Ectodermal cell (in vitro differentiated cells): Measurements from ENCODE around the gene ZSCAN10.
"Not testable (repeated sequence)": the region's sequence is repeated elsewhere in the genome, so short reads cannot be mapped to it uniquely, and the experiment has no call there.

ENCODE experiments used
- H3K27ac ChIP-seq: 2 replicates; pipeline ENCODE4 v1.7.0; 2013; ENCODE audit warnings: mild to moderate bottlenecking, low read depth, low read length; ENCODE audit not compliant: insufficient read depth, poor library complexity, severe bottlenecking
- H3K27me3 ChIP-seq: 2 replicates; pipeline ENCODE4 v1.7.0; 2013; ENCODE audit warnings: mild to moderate bottlenecking, low read length; ENCODE audit not compliant: insufficient read depth, control insufficient read depth, poor library complexity, severe bottlenecking
- H3K36me3 ChIP-seq: one replicate; pipeline ENCODE4 v1.7.0; 2013; ENCODE audit warnings: low read length; ENCODE audit not compliant: control insufficient read depth, insufficient read depth
- H3K4me1 ChIP-seq: one replicate; pipeline ENCODE4 v1.7.0; 2013; ENCODE audit warnings: low read length; ENCODE audit not compliant: control insufficient read depth, insufficient read depth
- H3K4me3 ChIP-seq: 2 replicates; pipeline ENCODE4 v1.7.0; 2013; ENCODE audit warnings: low read depth, low read length, control low read depth; ENCODE audit not compliant: insufficient read depth
- H3K9me3 ChIP-seq: 2 replicates; pipeline ENCODE4 v1.7.0; 2013; ENCODE audit warnings: mild to moderate bottlenecking, low read length, moderate library complexity; ENCODE audit not compliant: control insufficient read depth
- WGBS, 2 experiments: methylation state at CpG; one replicate each; pipeline ENCODE4 v1.1.7; 2013; ENCODE audit warnings: missing lambda C conversion rate in 2 of 2; 5-methylcytosine and 5-hydroxymethylcytosine counted together

Gene ZSCAN10

DNA sequence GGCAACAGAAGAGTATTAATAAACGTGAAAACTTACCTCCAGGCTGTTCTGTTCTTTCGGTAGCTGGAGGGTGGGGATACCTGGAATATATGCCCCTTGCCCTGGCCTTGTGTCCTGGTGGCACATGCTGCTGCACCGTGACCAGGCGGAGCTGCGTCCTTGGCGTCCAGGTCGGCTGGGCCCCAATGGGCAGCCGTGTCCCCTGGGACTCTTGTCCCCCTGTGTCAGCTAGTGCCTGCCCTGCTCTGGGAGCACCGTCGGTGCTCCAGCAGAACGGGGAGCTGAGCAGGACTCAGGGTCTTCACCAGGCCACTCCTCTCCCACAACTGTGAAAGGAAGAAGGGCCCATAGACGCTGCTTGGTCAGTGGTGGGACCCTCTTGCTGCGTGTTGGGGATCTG, 43.7 kb upstream of the ZSCAN10 start:
- Histone ChIP-seq H3K27me3 (peaks cover 7% of the 10 kb centered on the region), H3K27ac (no peak overlapping the region), H3K36me3 (peaks cover 4% of the 10 kb centered on the region), H3K9me3 (no peaks in the 10 kb centered on the region), H3K4me3 (no peak overlapping the region), H3K4me1 (no peaks in the 10 kb centered on the region)
- whole genome bisulfite sequencing, 2 experiments: 95 to 96% methylated on average over 13 of the region's 13 CpGs

DNA sequence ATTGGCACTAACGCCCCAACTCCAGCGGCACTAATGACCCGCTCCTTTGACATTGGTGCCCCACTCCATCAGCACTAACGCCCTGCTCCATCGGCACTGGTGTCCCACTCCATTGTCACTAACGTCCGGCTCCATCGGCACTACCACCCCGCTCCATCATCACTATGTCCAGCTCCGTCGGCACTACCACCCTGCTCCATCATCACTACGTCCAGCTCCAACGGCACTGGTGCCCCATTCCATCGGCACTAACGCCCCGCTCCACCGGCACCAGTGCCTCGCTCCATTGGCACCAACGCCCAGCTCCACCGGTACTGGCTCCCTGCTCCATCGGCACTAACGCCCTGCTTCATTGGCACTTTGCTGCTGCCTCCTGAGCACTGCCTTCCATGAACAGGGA, 43.2 kb upstream of the ZSCAN10 start:
- H3K4me3 ChIP-seq: no peak overlapping the region
- no peaks in the 10 kb centered on the region for H3K4me1 ChIP-seq
- H3K9me3 ChIP-seq: no peaks in the 10 kb centered on the region
- WGBS, 2 experiments: 96% methylated on average over 22 of the region's 22 CpGs
- peaks cover 2% of the 10 kb centered on the region for H3K27me3 ChIP-seq
- H3K27ac ChIP-seq: no peak overlapping the region
- H3K36me3 ChIP-seq: peaks cover 4% of the 10 kb centered on the region

DNA sequence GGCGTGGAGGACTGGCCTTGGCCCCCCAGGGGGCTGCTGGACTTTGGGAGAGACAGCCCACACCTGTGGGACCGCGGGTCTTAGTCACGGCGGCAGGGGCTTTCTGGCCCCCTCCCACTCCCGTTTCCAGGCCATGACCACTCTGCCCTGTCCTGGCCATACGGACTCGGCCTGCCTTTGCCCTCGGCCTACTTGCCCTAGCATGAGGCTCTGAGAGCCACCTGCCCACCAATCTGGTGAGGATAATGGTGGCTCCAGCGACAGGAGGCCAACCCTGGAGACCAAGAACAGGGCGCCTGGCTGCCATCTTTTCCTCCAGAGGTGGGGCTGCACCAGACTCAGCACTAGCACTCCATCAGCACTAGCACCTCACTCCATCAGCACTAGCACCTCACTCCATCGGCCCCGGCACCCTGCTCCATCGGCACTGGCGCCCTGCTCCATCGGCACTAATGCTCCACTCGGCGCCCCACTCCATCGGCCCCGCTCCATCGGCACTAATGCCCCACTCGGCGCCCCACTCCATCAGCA, 42.8 kb upstream of the ZSCAN10 start:
- Histone ChIP-seq H3K4me3 (no peak overlapping the region), H3K27ac (no peak overlapping the region), H3K36me3 (peaks cover 4% of the 10 kb centered on the region), H3K9me3 (no peaks in the 10 kb centered on the region), H3K4me1 (no peaks in the 10 kb centered on the region), H3K27me3 (no peaks in the 10 kb centered on the region)
- 96% methylated on average over 23 of the region's 23 CpGs for WGBS, 2 experiments

- H3K4me3 ChIP-seq: no peak overlapping the region
- no peak overlapping the region for H3K27ac ChIP-seq
- no peaks in the 10 kb centered on the region for H3K4me1 ChIP-seq
- WGBS, 2 experiments: 96 to 97% methylated on average over 69 of the region's 69 CpGs
- H3K36me3 ChIP-seq: peaks cover 4% of the 10 kb centered on the region
- no peaks in the 10 kb centered on the region for H3K9me3 ChIP-seq
- H3K27me3 ChIP-seq: no peaks in the 10 kb centered on the region
Observed at GRCh38 chr16:3140603-3141427, 41.7 kb upstream of the ZSCAN10 start.

GRCh38 chr16:3139561-3139960, 40.5 kb upstream of the ZSCAN10 start:
- not testable (repeated sequence) for H3K36me3 ChIP-seq, H3K4me3 ChIP-seq, H3K9me3 ChIP-seq, H3K4me1 ChIP-seq, H3K27ac ChIP-seq, H3K27me3 ChIP-seq
- 92 to 96% methylated on average over 9 of the region's 9 CpGs for WGBS, 2 experiments

DNA sequence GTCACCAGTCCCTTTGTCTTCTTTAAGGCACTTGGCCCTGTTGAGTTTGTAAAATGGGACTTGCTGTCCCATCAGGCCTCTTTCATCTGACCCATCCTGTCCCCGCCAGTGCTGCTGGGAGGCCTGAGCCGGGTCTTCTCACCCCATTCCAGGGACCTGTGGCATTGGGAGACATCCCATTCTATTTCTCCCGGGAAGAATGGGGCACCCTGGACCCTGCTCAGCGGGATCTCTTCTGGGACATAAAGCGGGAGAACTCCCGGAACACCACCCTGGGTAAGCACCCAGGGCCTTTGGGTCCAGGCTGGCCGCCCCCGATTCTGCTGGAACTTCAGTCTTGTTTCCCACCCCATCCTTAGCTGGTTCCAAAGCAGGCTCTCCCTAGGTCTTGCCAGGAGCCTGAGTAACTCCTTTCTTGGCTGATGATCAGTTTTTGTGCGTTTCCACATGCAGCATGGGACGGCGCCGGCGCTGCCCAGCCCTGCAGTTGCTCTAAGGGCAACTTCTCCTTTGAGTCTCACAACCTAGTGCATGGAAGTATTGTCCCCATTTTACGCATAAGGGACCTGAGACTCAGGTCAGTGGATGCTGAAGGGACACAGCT, 39.8 kb upstream of the ZSCAN10 start:
- no peak overlapping the region for H3K4me3 ChIP-seq
- no peak overlapping the region for H3K27ac ChIP-seq
- no peaks in the 10 kb centered on the region for H3K9me3 ChIP-seq
- peaks cover 4% of the 10 kb centered on the region for H3K36me3 ChIP-seq
- no peaks in the 10 kb centered on the region for H3K4me1 ChIP-seq
- no peaks in the 10 kb centered on the region for H3K27me3 ChIP-seq
- WGBS, 2 experiments: 90 to 92% methylated on average over 14 of the region's 14 CpGs

DNA sequence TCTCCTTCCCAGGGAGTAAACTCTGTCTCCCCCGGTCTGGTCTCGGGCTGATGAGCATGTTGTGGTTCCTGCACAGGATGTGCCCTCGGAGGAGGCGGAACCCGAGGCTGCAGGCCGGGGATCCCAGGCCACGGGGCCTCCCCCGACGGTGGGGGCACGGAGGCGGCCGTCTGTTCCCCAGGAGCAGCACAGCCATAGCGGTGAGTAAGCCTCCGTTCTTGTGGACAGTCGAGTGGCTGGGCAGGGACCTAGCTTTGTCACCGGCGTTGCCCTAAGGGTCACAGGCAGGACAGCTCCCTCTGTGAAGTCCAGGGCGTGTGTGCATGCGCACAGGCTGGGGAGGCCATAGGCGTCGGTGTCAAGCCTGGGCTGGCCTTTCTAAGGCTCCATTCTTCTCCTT, 39.2 kb upstream of the ZSCAN10 start:
- H3K27me3 ChIP-seq: no peaks in the 10 kb centered on the region
- 94% methylated on average over 21 of the region's 21 CpGs for WGBS, 2 experiments
- no peak overlapping the region for H3K4me3 ChIP-seq
- H3K27ac ChIP-seq: no peak overlapping the region
- peaks cover 4% of the 10 kb centered on the region for H3K36me3 ChIP-seq
- no peaks in the 10 kb centered on the region for H3K4me1 ChIP-seq
- no peaks in the 10 kb centered on the region for H3K9me3 ChIP-seq

DNA sequence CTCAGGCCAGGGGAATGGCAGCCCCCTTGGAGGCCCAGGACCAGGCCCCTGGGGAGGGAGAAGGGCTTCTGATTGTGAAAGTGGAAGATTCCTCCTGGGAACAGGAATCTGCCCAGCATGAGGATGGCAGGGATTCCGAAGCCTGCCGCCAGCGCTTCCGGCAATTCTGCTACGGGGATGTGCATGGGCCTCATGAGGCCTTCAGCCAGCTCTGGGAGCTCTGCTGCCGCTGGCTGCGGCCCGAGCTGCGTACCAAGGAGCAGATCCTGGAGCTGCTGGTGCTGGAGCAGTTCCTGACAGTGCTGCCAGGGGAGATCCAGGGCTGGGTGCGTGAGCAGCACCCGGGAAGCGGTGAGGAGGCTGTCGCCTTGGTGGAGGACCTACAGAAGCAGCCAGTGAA, 38.2 kb upstream of the ZSCAN10 start:
- peaks cover 4% of the 10 kb centered on the region for H3K36me3 ChIP-seq
- 95 to 96% methylated on average over 13 of the region's 13 CpGs for WGBS, 2 experiments

GRCh38 chr16:3135126-3135715, 36.1 kb upstream of the ZSCAN10 start:
- Histone ChIP-seq H3K4me3 (peak overlapping the region; percentile 64), H3K27ac (peak overlapping the region; percentile 4), H3K9me3 (no peaks in the 10 kb centered on the region), H3K4me1 (no peaks in the 10 kb centered on the region), H3K27me3 (no peaks in the 10 kb centered on the region), H3K36me3 (no peaks in the 10 kb centered on the region)
- 2% methylated on average over 43 of the region's 43 CpGs for whole genome bisulfite sequencing, 2 experiments

More for the DNA sequence above, 38.2 kb upstream of the ZSCAN10 start:
- H3K27ac ChIP-seq: no peak overlapping the region
- no peak overlapping the region for H3K4me3 ChIP-seq
- H3K27me3 ChIP-seq: no peaks in the 10 kb centered on the region
- H3K4me1 ChIP-seq: no peaks in the 10 kb centered on the region
- no peaks in the 10 kb centered on the region for H3K9me3 ChIP-seq
